Spleen (tissue), 11 donors: ENCODE data around the gene MUC5B. TPM values are rescaled to one million over a fixed set of nuclear protein-coding genes. Genes with fewer than 3 reads are reported as not detected.

Experiments
- DNase-seq: peaks from one replicate; pipeline ENCODE4 v3.0.0-alpha.2; 2020
- H3K27ac ChIP-seq, 8 donors: fragments of 200-600 bp; sonication (generic) in 7 of 8; 1 replicate in 4 of 8; 2 replicates in 4 of 8; pipeline versions ENCODE4 v1.5.0 to v1.8.0; 2016 to 2021; ENCODE audit warnings: inconsistent platforms in 4 of 8, mild to moderate bottlenecking in 4 of 8, moderate library complexity in 1 of 8
- H3K27me3 ChIP-seq, 7 donors: fragments of 200-600 bp; sonication (generic) in 6 of 7; replicated peaks in 1 of 7; 1 replicate in 4 of 7; 2 replicates in 3 of 7; pipeline versions ENCODE4 v1.5.0 to v1.8.0; 2016 to 2021; ENCODE audit warnings: inconsistent platforms in 3 of 7, mild to moderate bottlenecking in 1 of 7
- H3K36me3 ChIP-seq, 6 donors: fragments of 200-600 bp; sonication (generic) in 5 of 6; 1 replicate in 4 of 6; 2 replicates in 2 of 6; pipeline versions ENCODE4 v1.5.0 to v1.8.0; 2016 to 2021; ENCODE audit warnings: inconsistent platforms in 2 of 6
- H3K4me1 ChIP-seq, 6 donors: fragments of 200-600 bp; sonication (generic) in 5 of 6; 1 replicate in 3 of 6; 2 replicates in 3 of 6; pipeline versions ENCODE4 v1.5.0 to v1.8.0; 2016 to 2021; ENCODE audit warnings: inconsistent platforms in 3 of 6
- H3K4me3 ChIP-seq, 8 donors: fragments of 200-600 bp; sonication (generic) in 7 of 8; 1 replicate in 4 of 8; 2 replicates in 4 of 8; pipeline versions ENCODE4 v1.5.0 to v1.8.0; 2016 to 2021; ENCODE audit warnings: inconsistent platforms in 4 of 8, mild to moderate bottlenecking in 4 of 8, moderate library complexity in 2 of 8
- H3K9me3 ChIP-seq, 8 donors: fragments of 200-600 bp; sonication (generic) in 7 of 8; 1 replicate in 4 of 8; 2 replicates in 4 of 8; pipeline versions ENCODE4 v1.5.0 to v1.8.0; 2016 to 2021; ENCODE audit warnings: inconsistent platforms in 4 of 8
- POLR2A ChIP-seq, 3 donors: fragments of 450-650 bp; IDR thresholded peaks; one replicate each; pipeline ENCODE4 v1.5.1; 2017; ENCODE audit warnings: antibody characterized with exemption in 3 of 3, mild to moderate bottlenecking in 1 of 3
- POLR2AphosphoS5 ChIP-seq, 3 donors: sonication (generic); formaldehyde crosslinking; IDR thresholded peaks; one replicate each; pipeline ENCODE4 v1.5.1; 2017; ENCODE audit warnings: antibody characterized with exemption in 3 of 3
- WGBS, 5 donors: extraction: QIAGEN DNeasy Blood & Tissue Kit in 3 of 5; methylation state at CpG; one replicate each; pipeline versions ENCODE4 v1.1.5 to v1.1.7; 2013 to 2018; 5-methylcytosine and 5-hydroxymethylcytosine counted together
- intact Hi-C: fragments of 100-400 bp; cut with DNase I; formaldehyde crosslinking; loops from one replicate; pipeline ENCODE4 v1.15.0; 2023; ENCODE audit warnings: low total_unique reads
- polyA plus RNA-seq, 3 donors: library from polyadenylated mRNA; stranded (reverse); fragments of 200-250 nt; gene quantifications; one replicate each; pipeline ENCODE4 v1.2.1, GENCODE V29; 2013
- total RNA-seq, 7 donors: library from RNA; depleted of rRNA in 3 of 7; stranded (reverse); fragments of >200 nt in 3 of 7; fragmentation: NEBNext Ultra II Directional in 4 of 7; extraction: Animal tissue kit (Norgen Biotek cat#: 25700) in 4 of 7; gene quantifications; one replicate each; pipeline versions ENCODE4 v1.1.0 to v1.2.1, GENCODE V29; 2016 to 2021
- TF ChIP-seq, protein P1 (sequence below), 11 experiments: fragments of 200-600 bp in 7 of 11; fragments of 450-650 bp in 4 of 11; sonication (generic) in 4 of 11; IDR thresholded peaks in 8 of 11; conservative IDR thresholded peaks in 3 of 11; 1 replicate in 7 of 11; 2 replicates in 4 of 11; pipeline versions ENCODE4 v1.4.0 to v1.8.0; 2016 to 2021; ENCODE audit warnings: antibody characterized with exemption in 11 of 11, inconsistent platforms in 4 of 11, mild to moderate bottlenecking in 1 of 11
- donor health status: healthy with polysubstance abuse.
- donor health status: DM: no; HTN: no; CAD: no; lungs with moderate emphysema.
- donor health status: DM: no; HTN: no; CAD: no.
- donor health status: Bipolar disorder and iron deficiency.
- donor health status: healthy.
- donor health status: DM: no; HTN: no; CAD: no.
- donor health status: DM: yes; HTN: yes; CAD: no.

MUC5B gene
- total and polyA plus RNA-seq, 10 donors: under 0.01 to 0.09 (median under 0.01) TPM; not detected in 7

DNA sequence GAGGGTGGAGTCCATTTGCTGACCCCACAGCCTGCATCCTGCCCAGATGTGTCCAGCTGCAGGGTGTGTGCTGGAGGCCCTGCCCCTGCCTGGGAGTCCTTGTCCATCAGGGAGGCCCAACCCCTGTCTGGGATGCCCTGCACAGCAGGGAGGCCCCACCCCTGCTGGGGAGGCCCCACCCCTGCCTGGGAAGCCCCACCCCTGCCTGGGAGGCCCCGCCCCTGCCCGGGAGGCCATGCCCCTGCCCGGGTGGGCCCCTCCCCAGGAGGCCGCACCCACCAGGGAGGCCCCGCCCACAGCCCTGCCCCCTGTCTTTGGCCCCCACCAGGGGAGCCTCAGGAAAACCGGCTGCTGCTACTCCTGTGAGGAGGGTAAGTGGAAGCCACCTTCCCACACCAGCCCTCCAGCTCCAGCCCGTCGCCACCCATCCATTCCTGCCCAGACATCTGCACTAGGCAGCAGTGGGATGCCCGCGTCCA is 37.2 kb downstream of the MUC5B start:
- WGBS, 5 donors: 70 to 100% (median 76%) methylated on average over 2 to 10 of the region's 10 CpGs
- TF ChIP-seq, protein P1, sequence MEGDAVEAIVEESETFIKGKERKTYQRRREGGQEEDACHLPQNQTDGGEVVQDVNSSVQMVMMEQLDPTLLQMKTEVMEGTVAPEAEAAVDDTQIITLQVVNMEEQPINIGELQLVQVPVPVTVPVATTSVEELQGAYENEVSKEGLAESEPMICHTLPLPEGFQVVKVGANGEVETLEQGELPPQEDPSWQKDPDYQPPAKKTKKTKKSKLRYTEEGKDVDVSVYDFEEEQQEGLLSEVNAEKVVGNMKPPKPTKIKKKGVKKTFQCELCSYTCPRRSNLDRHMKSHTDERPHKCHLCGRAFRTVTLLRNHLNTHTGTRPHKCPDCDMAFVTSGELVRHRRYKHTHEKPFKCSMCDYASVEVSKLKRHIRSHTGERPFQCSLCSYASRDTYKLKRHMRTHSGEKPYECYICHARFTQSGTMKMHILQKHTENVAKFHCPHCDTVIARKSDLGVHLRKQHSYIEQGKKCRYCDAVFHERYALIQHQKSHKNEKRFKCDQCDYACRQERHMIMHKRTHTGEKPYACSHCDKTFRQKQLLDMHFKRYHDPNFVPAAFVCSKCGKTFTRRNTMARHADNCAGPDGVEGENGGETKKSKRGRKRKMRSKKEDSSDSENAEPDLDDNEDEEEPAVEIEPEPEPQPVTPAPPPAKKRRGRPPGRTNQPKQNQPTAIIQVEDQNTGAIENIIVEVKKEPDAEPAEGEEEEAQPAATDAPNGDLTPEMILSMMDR (IDR thresholded peaks at IDR 0.05 in 8 of 11, conservative IDR thresholded peaks at IDR 0.05 in 3 of 11): no peak
- no peak for TF ChIP-seq POLR2AphosphoS5 (IDR thresholded peaks at IDR 0.05)
- TF ChIP-seq POLR2A (IDR thresholded peaks at IDR 0.05): no peak
- no peak for DNase-seq

DNA sequence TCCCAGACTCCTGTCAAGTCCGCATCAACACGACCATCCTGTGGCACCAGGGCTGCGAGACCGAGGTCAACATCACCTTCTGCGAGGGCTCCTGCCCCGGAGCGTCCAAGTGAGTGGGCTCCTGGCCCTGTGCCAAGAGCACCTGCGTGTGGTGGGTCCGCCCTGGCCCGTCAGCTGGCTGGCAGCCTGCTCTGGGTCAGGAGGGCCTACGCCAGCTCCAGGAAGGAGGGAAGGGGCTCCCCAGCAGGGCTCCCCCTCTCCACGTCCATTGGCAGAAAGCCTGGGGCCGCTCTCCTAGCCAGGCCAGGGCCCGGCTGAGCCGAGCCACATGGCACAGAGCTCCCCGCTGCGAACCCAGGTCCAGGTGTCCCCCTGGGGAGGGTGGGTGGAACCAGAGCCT is 37.8 kb downstream of the MUC5B start:
- no peak for TF ChIP-seq POLR2A (IDR thresholded peaks at IDR 0.05)
- peak in 1 of 3 donors; percentile 9 for TF ChIP-seq POLR2AphosphoS5 (IDR thresholded peaks at IDR 0.05)
- H3K4me1 ChIP-seq: peaks cover 9 to 27% (median 16%) of the 10 kb centered on the region in 6 donors
- H3K27ac ChIP-seq: no peak overlapping the region
- H3K36me3 ChIP-seq: no peaks in the 10 kb centered on the region
- H3K27me3 ChIP-seq: peaks cover 0 to 8% (median 0%) of the 10 kb centered on the region in 7 donors
- intact Hi-C loops: no loop called here
- no peak overlapping the region for H3K4me3 ChIP-seq
- WGBS, 5 donors: 89 to 100% (median 91%) methylated on average over 4 to 17 of the region's 17 CpGs
- no peak for DNase-seq
- peaks cover 0 to 14% (median 7%) of the 10 kb centered on the region in 8 donors for H3K9me3 ChIP-seq

More for the DNA sequence above, 37.2 kb downstream of the MUC5B start:
- peaks cover 0 to 8% (median 0%) of the 10 kb centered on the region in 7 donors for H3K27me3 ChIP-seq
- intact Hi-C loops: no loop called here
- H3K4me1 ChIP-seq: peaks cover 9 to 27% (median 16%) of the 10 kb centered on the region in 6 donors
- no peaks in the 10 kb centered on the region for H3K36me3 ChIP-seq
- peaks cover 0 to 8% (median 1%) of the 10 kb centered on the region in 8 donors for H3K9me3 ChIP-seq
- H3K27ac ChIP-seq: no peak overlapping the region
- H3K4me3 ChIP-seq: no peak overlapping the region

DNA sequence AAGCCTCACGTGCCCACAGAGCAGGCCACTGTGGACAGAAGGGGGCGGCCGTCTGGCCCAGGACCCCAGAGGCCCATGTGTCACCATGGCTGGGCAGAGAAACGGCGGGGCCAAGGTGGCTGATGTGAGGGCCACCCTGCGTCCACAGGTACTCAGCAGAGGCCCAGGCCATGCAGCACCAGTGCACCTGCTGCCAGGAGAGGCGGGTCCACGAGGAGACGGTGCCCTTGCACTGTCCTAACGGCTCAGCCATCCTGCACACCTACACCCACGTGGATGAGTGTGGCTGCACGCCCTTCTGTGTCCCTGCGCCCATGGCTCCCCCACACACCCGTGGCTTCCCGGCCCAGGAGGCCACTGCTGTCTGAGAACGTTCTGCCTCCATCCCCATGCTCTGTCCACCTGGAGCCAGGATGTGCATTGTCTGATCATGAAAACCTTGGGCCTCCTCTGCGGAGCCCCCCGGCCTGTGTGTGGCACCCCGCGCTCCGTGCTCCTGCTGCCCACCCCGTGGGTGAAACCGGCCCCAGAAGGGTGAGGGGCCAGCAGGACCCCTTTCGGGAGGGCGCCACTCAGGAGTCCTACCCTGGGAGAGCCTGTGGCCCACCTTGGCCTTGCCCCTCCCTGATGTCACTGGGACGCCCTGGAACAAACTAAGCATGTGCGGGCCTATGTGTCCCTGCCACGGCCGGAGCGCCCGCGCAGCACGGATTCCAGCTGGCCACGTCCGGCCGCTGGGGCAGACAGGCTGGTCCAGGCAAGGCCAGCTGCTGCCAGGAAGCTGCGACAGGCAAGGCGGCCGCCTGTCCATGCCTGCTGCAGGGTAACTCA is 38.6 kb downstream of the MUC5B start:
- intact Hi-C loops: no loop called here
- no peaks in the 10 kb centered on the region for H3K36me3 ChIP-seq
- H3K9me3 ChIP-seq: peaks cover 0 to 21% (median 11%) of the 10 kb centered on the region in 8 donors
- peaks cover 9 to 27% (median 16%) of the 10 kb centered on the region in 6 donors for H3K4me1 ChIP-seq
- no peak for DNase-seq
- peak overlapping the region in 4 of 8 donors; percentile 41 to 72 (median 46) for H3K4me3 ChIP-seq
- TF ChIP-seq POLR2AphosphoS5 (IDR thresholded peaks at IDR 0.05): no peak
- TF ChIP-seq POLR2A (IDR thresholded peaks at IDR 0.05): no peak
- TF ChIP-seq, protein P1 (IDR thresholded peaks at IDR 0.05 in 8 of 11, conservative IDR thresholded peaks at IDR 0.05 in 3 of 11): no peak
- WGBS, 5 donors: 87 to 94% (median 91%) methylated on average over 24 to 39 of the region's 39 CpGs
- H3K27ac ChIP-seq: peak overlapping the region in 4 of 8 donors; percentile 81 to 87 (median 83)
- peaks cover 0 to 8% (median 0%) of the 10 kb centered on the region in 7 donors for H3K27me3 ChIP-seq

DNA sequence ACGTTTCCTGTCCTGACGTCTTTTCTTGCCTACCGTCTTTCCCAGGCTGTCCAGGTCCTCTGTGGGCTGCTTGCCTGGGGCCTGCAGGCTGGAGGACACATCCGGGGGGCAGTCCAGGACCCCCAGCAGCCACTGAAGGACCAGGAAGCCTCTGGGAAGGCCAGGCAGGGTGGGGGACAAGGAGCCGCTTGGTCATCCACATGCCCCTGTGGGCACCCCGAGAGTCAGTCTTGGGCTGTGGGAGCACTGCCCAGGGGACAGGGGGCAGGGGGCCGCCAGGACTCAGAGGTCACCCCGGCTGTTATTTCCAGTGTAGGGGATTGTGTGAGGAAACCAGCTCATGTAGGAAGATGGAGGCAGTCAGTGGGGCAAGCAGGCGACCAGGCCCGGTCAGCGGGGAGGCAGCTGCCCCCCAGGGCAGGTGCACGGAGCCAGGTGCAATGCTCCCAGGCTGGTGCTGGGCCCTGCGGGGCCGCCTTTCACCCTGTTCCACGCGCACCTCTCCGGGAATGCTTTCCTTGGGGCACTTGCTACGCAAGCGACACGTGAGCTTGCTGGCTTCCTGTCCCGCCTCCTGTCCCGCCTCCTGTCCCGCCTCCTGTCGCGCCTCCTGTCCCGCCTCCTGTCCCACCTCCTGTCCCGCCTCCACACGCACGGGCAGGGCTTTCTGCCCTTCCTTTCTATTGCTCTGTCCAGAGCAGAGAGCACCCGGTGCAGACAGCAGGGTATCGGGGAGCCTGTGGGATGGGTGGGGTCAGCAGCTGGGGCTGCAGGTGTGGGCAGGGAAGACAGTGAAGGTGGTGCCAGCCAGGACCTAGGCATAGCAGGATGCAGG is 39.5 kb downstream of the MUC5B start:
- Histone ChIP-seq H3K4me1 (peaks cover 9 to 27% (median 16%) of the 10 kb centered on the region in 6 donors), H3K4me3 (peak overlapping the region; percentile 29 to 72 (median 44)), H3K9me3 (peaks cover 0 to 21% (median 11%) of the 10 kb centered on the region in 8 donors), H3K36me3 (no peaks in the 10 kb centered on the region), H3K27ac (peak overlapping the region; percentile 68 to 87 (median 78)), H3K27me3 (no peaks in the 10 kb centered on the region)
- DNase-seq: peak; percentile 95
- TF ChIP-seq, protein P1 (IDR thresholded peaks at IDR 0.05 in 8 of 11, conservative IDR thresholded peaks at IDR 0.05 in 3 of 11): no peak
- TF ChIP-seq POLR2AphosphoS5 (IDR thresholded peaks at IDR 0.05) (peak; percentile 78 to 83 (median 83)), POLR2A (IDR thresholded peaks at IDR 0.05) (peak in 1 of 3 donors; percentile 1)
- intact Hi-C loops: no loop called here
- 11 to 27% (median 13%) methylated on average over 24 to 31 of the region's 31 CpGs for WGBS, 5 donors
